22Rv1 (cell line): ENCODE data around the gene CREB5.
A peak's percentile ranks its signal among the peaks of the same experiment; 100 is the strongest.

ENCODE experiments used
- H3K27ac ChIP-seq: fragments of 450-650 bp; 2 replicates; pipeline ENCODE4 v1.5.1; 2017
- CTCF ChIP-seq: fragments of 450-650 bp; IDR thresholded peaks from 2 replicates; pipeline ENCODE4 v1.5.1; 2017; ENCODE audit warnings: mild to moderate bottlenecking
- ZFX ChIP-seq: fragments of 450-650 bp; IDR thresholded peaks from 2 replicates; pipeline ENCODE4 v1.6.1; 2017; ENCODE audit warnings: antibody characterized with exemption, borderline replicate concordance

CREB5 gene

GRCh38 chr7:28452681-28453080, 40.4 kb downstream of the CREB5 start:
- TF ChIP-seq ZFX (no peak), CTCF (no peak)
- no peak overlapping the region for H3K27ac ChIP-seq

GRCh38 chr7:28455486-28455885, 43.2 kb downstream of the CREB5 start:
- TF ChIP-seq ZFX (no peak), CTCF (no peak)
- no peak overlapping the region for H3K27ac ChIP-seq

GRCh38 chr7:28456044-28456443, 43.7 kb downstream of the CREB5 start:
- TF ChIP-seq ZFX (no peak), CTCF (no peak)
- no peak overlapping the region for H3K27ac ChIP-seq

- TF ChIP-seq ZFX (no peak), CTCF (peak; percentile 30; the same call in 1 of the 2 replicates)
- H3K27ac ChIP-seq, result no peak overlapping the region
Measured at GRCh38 chr7:28458732-28459131, 46.4 kb downstream of the CREB5 start.

GRCh38 chr7:28459306-28459705, 47.0 kb downstream of the CREB5 start:
- TF ChIP-seq ZFX (no peak), CTCF (no peak)

GRCh38 chr7:28465697-28466096, 53.4 kb downstream of the CREB5 start:
- H3K27ac ChIP-seq, result no peak overlapping the region
- no peak for TF ChIP-seq CTCF
- no peak for TF ChIP-seq ZFX

More at GRCh38 chr7:28459306-28459705, 47.0 kb downstream of the CREB5 start:
- no peak overlapping the region for H3K27ac ChIP-seq

GRCh38 chr7:28466341-28466740, 54.0 kb downstream of the CREB5 start:
- TF ChIP-seq CTCF, result no peak
- TF ChIP-seq ZFX, result no peak

More at GRCh38 chr7:28466341-28466740, 54.0 kb downstream of the CREB5 start:
- H3K27ac ChIP-seq, result no peak overlapping the region
